HCT116 (cell line): ENCODE results near the gene POLR3H. TPM values are rescaled to one million over a fixed set of nuclear protein-coding genes. Genes with fewer than 3 reads are reported as not detected.

Experiments
- ATAC-seq: fragments of 200-7000 bp; cut with Tn5 transposase; 2 replicates; pipeline ENCODE4 v1.9.1; 2020; ENCODE audit warnings: mild to moderate bottlenecking, moderate library complexity
- BruUV-seq: library from RNA; stranded (reverse); fragments of 400-500 nt; replicated peaks from 2 replicates; lab custom pipeline; 2021; lab: Mats Ljungman, UMichigan
- CTCF ChIA-PET: fragments of 300-600 bp; sonication (Branson Sonifier 250); formaldehyde crosslinking; loops from one replicate; lab custom pipeline; 2021; ENCODE audit warnings: antibody characterized with exemption; lab: Charles Lee
- POLR2A ChIA-PET: fragments of 300-600, 350-600 bp; sonication (Branson Sonifier 250); formaldehyde crosslinking; loops from one replicate; lab custom pipeline; 2021; ENCODE audit warnings: antibody characterized with exemption; lab: Charles Lee
- RAD21 ChIA-PET, 2 experiments: fragments of 300-600 bp; sonication (Branson Sonifier 250); formaldehyde crosslinking; loops; one replicate each; lab custom pipeline; 2023; ENCODE audit warnings: low total read pairs in 2 of 2; ENCODE audit not compliant: uncharacterized antibody in 2 of 2, unreplicated experiment in 2 of 2, low non-redundant PET in 1 of 2; lab: Charles Lee
- DNase-seq: peaks from one replicate; pipeline ENCODE4 v3.0.0-alpha.2; 2010; ENCODE audit warnings: low read depth, low spot score
- H2AFZ ChIP-seq: fragments of 200-600 bp; shearing (Covaris generic), sonication (generic); 2 replicates; pipeline ENCODE4 v1.6.1; 2017; ENCODE audit warnings: low read depth, mixed run types, mixed read lengths, antibody characterized with exemption, low read length; ENCODE audit not compliant: poor library complexity, severe bottlenecking
- H3K27ac ChIP-seq: 2 replicates; pipeline ENCODE4 v1.5.1; 2012; ENCODE audit warnings: low read depth, low read length
- H3K27me3 ChIP-seq: fragments of 200-600 bp; sonication (generic); 2 replicates; pipeline ENCODE4 v1.6.1; 2016; ENCODE audit warnings: mixed run types, low read length, mixed read lengths; ENCODE audit not compliant: insufficient read depth
- H3K36me3 ChIP-seq, 2 experiments: fragments of 200-500 bp in 1 of 2; fragments of 200-600 bp in 1 of 2; sonication (Bioruptor generic) in 1 of 2; sonication (generic) in 1 of 2; 2 replicates each; pipeline versions ENCODE4 v1.5.1 to v1.6.1; 2014 to 2016; ENCODE audit warnings: low read length in 2 of 2, inconsistent platforms in 1 of 2, mixed read lengths in 1 of 2, mixed run types in 1 of 2; ENCODE audit not compliant: insufficient read depth in 2 of 2, control insufficient read depth in 1 of 2
- H3K4me1 ChIP-seq, 2 experiments: fragments of 200-600 bp in 1 of 2; sonication (generic) in 1 of 2; 2 replicates each; pipeline versions ENCODE4 v1.5.1 to v1.6.1; 2012 to 2017; ENCODE audit warnings: low read length in 2 of 2, inconsistent platforms in 1 of 2, mild to moderate bottlenecking in 1 of 2, mixed read lengths in 1 of 2, mixed run types in 1 of 2, moderate library complexity in 1 of 2; ENCODE audit not compliant: insufficient read depth in 2 of 2, control insufficient read depth in 1 of 2
- H3K4me2 ChIP-seq: fragments of 200-600 bp; sonication (generic); 2 replicates; pipeline ENCODE4 v1.6.1; 2017; ENCODE audit warnings: mixed run types, low read length, mixed read lengths
- H3K4me3 ChIP-seq, 2 experiments: fragments of 200-600 bp in 1 of 2; sonication (generic) in 1 of 2; replicated peaks in 1 of 2; 2 replicates each; pipeline ENCODE4 v1.5.1; 2011 to 2016; ENCODE audit warnings: low read length in 2 of 2, control low read depth in 1 of 2, low read depth in 1 of 2, mild to moderate bottlenecking in 1 of 2, mixed read lengths in 1 of 2, mixed run types in 1 of 2
- H3K79me2 ChIP-seq: fragments of 200-600 bp; sonication (generic); 2 replicates; pipeline ENCODE4 v1.6.1; 2017; ENCODE audit warnings: mild to moderate bottlenecking, mixed run types, low read length, moderate library complexity, mixed read lengths; ENCODE audit not compliant: insufficient read depth
- H3K9ac ChIP-seq: fragments of 200-600 bp; sonication (generic); 2 replicates; pipeline ENCODE4 v1.6.1; 2016; ENCODE audit warnings: low read length, mixed read lengths
- H3K9me2 ChIP-seq: fragments of 200-600 bp; sonication (generic), shearing (Covaris generic); 2 replicates; pipeline ENCODE4 v1.6.1; 2017; ENCODE audit warnings: mixed run types, mild to moderate bottlenecking, moderate library complexity; ENCODE audit not compliant: insufficient read depth
- H3K9me3 ChIP-seq, 2 experiments: fragments of 200-500 bp in 1 of 2; fragments of 200-600 bp in 1 of 2; sonication (Bioruptor generic) in 1 of 2; sonication (generic) in 1 of 2; 2 replicates each; pipeline ENCODE4 v1.6.1; 2014 to 2017; ENCODE audit warnings: low read length in 2 of 2, mixed read lengths in 2 of 2, inconsistent platforms in 1 of 2, low read depth in 1 of 2, mild to moderate bottlenecking in 1 of 2, mixed run types in 1 of 2, moderate library complexity in 1 of 2; ENCODE audit not compliant: control insufficient read depth in 1 of 2, insufficient read depth in 1 of 2
- H4K20me1 ChIP-seq: fragments of 200-600 bp; sonication (generic), shearing (Covaris generic); 2 replicates; pipeline ENCODE4 v1.6.1; 2017; ENCODE audit warnings: mixed run types, mild to moderate bottlenecking, moderate library complexity; ENCODE audit not compliant: insufficient read depth
- CBX3 ChIP-seq: IDR thresholded peaks from 2 replicates; pipeline ENCODE4 v1.6.1; 2012; ENCODE audit warnings: low read depth
- ELF1 ChIP-seq: IDR thresholded peaks from 2 replicates; pipeline ENCODE4 v1.6.1; 2012; ENCODE audit warnings: low read depth, borderline replicate concordance
- EZH2 ChIP-seq: fragments of 200-600 bp; sonication (generic); IDR thresholded peaks from 2 replicates; pipeline ENCODE4 v1.6.1; 2017; ENCODE audit warnings: antibody characterized with exemption, mixed run types
- JUND ChIP-seq: IDR thresholded peaks from 2 replicates; pipeline ENCODE4 v1.6.1; 2012
- POLR2AphosphoS5 ChIP-seq: IDR thresholded peaks from 2 replicates; pipeline ENCODE4 v1.6.1; 2011; ENCODE audit warnings: mild to moderate bottlenecking, low read depth, low read length, moderate library complexity
- intact Hi-C: fragments of 100-400 bp; cut with micrococcal nuclease; formaldehyde crosslinking; loops from 2 replicates; pipeline ENCODE4 v1.10.0; 2022
- total RNA-seq: library from RNA; stranded (reverse); gene quantifications from one replicate; pipeline ENCODE4 v1.2.1, GENCODE V29; 2021; ENCODE audit not compliant: unreplicated experiment
- TF ChIP-seq, protein P1 (sequence below): IDR thresholded peaks from 2 replicates; pipeline ENCODE4 v1.6.1; 2012
- TF ChIP-seq, protein P2 (sequence below), 3 experiments: fragments of 200-600 bp in 1 of 3; sonication (generic) in 1 of 3; IDR thresholded peaks in 2 of 3; conservative IDR thresholded peaks in 1 of 3; 2 replicates each; pipeline ENCODE4 v1.5.1; 2012 to 2017; ENCODE audit warnings: low read depth in 2 of 3, low read length in 2 of 3, antibody characterized with exemption in 1 of 3, borderline replicate concordance in 1 of 3, control low read depth in 1 of 3, mild to moderate bottlenecking in 1 of 3, mixed read lengths in 1 of 3, mixed run types in 1 of 3, moderate library complexity in 1 of 3; ENCODE audit not compliant: insufficient read depth in 1 of 3

The POLR3H gene
- total RNA-seq, 1 experiment from 2014 or later = 62.1 TPM

DNA sequence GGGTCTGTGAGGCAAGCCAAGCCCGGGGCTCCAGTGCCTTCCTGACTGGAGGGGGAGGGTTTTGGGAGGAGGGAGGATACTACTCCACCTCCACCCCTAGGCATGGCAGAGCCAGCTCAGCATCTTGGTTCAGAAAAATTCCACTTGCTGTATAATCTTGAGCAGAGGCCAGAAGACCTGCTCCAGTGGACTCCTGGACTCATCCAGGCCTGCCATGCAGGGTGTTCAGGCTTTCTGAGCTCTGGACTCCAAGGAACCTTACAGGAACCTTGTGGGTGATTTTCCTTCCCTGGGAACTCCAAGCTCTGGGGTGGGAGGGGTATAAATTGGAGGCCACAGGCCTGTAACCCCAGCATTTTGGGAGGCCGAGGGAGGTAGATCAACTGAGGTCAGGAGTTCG is 26.0 kb upstream of the POLR3H start:
- no peaks in the 10 kb centered on the region for H3K27me3 ChIP-seq
- RAD21 ChIA-PET = no interaction called here
- ATAC-seq (no peak), DNase-seq (no peak)
- no peak overlapping the region for H3K9ac ChIP-seq
- no TSS peak for BruUV-seq
- CTCF ChIA-PET = no interaction called here
- no peak overlapping the region for H3K4me2 ChIP-seq
- no peak overlapping the region for H3K27ac ChIP-seq
- no peaks in the 10 kb centered on the region for H3K9me2 ChIP-seq
- H3K4me3 ChIP-seq = no peak overlapping the region
- no peaks in the 10 kb centered on the region for H3K9me3 ChIP-seq
- intact Hi-C loops = no loop called here
- POLR2A ChIA-PET = interaction anchor here (1.2 kb wide), 1 partner anchor 19 kb away, joined by 7 read pairs; the partner anchor contains the start of gene PMM1
- H2AFZ ChIP-seq = no peak overlapping the region
- no peak for TF ChIP-seq CBX3
- no peak for TF ChIP-seq POLR2AphosphoS5
- TF ChIP-seq ELF1 = no peak
- TF ChIP-seq, protein P1, sequence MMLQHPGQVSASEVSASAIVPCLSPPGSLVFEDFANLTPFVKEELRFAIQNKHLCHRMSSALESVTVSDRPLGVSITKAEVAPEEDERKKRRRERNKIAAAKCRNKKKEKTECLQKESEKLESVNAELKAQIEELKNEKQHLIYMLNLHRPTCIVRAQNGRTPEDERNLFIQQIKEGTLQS = no peak
- TF ChIP-seq, protein P2, sequence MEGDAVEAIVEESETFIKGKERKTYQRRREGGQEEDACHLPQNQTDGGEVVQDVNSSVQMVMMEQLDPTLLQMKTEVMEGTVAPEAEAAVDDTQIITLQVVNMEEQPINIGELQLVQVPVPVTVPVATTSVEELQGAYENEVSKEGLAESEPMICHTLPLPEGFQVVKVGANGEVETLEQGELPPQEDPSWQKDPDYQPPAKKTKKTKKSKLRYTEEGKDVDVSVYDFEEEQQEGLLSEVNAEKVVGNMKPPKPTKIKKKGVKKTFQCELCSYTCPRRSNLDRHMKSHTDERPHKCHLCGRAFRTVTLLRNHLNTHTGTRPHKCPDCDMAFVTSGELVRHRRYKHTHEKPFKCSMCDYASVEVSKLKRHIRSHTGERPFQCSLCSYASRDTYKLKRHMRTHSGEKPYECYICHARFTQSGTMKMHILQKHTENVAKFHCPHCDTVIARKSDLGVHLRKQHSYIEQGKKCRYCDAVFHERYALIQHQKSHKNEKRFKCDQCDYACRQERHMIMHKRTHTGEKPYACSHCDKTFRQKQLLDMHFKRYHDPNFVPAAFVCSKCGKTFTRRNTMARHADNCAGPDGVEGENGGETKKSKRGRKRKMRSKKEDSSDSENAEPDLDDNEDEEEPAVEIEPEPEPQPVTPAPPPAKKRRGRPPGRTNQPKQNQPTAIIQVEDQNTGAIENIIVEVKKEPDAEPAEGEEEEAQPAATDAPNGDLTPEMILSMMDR (IDR thresholded peaks at IDR 0.05 in 2 of 3, conservative IDR thresholded peaks at IDR 0.05 in 1 of 3; ENCODE audit: borderline replicate concordance in 1 of 3, insufficient read depth in 1 of 3, low read depth in 2 of 3, low read length in 2 of 3) = no peak
- TF ChIP-seq JUND = no peak
- no peaks in the 10 kb centered on the region for H3K36me3 ChIP-seq
- peaks cover 6 to 13% of the 10 kb centered on the region in 2 experiments for H3K4me1 ChIP-seq
- H4K20me1 ChIP-seq = no peaks in the 10 kb centered on the region
- H3K79me2 ChIP-seq = no peaks in the 10 kb centered on the region

DNA sequence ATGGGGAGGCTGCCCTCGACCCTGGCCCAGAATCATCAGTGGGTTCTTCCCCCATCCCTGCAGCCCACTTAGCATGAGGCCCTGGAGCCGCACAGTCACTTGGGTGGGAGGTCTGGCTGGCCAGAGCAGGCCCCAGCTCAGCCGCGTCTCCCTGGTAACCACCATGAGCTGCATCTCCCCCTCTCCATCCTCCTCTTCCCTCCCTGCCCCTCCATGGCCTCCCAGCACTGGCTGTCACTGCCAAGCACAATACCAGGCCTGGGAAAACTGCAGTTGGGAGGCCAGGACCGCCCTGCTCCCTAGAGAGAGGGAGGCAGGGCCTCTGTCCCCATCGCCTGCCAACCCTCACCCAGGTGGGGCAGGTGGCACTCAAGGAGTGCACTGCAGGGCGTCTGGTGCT is 24.5 kb upstream of the POLR3H start:
- ATAC-seq = no peak
- intact Hi-C loops = no loop called here
- H3K36me3 ChIP-seq = no peaks in the 10 kb centered on the region
- ChIA-PET CTCF (no interaction called here), RAD21 (no interaction called here), POLR2A (no interaction called here)
- no peak overlapping the region for H3K27ac ChIP-seq
- no peak overlapping the region for H3K9ac ChIP-seq
- no TSS peak for BruUV-seq
- DNase-seq = no peak
- H3K4me2 ChIP-seq = no peak overlapping the region
- no peaks in the 10 kb centered on the region for H3K9me2 ChIP-seq
- no peak overlapping the region for H3K4me3 ChIP-seq
- no peaks in the 10 kb centered on the region for H3K79me2 ChIP-seq
- no peak for TF ChIP-seq EZH2
- no peak overlapping the region for H2AFZ ChIP-seq
- H3K4me1 ChIP-seq = peaks cover 15 to 27% of the 10 kb centered on the region in 2 experiments
- H4K20me1 ChIP-seq = no peaks in the 10 kb centered on the region
- H3K9me3 ChIP-seq = no peaks in the 10 kb centered on the region
- H3K27me3 ChIP-seq = no peaks in the 10 kb centered on the region
